ENCODE measurements around the gene PANK4.

GRCh38 chr1:2494323-2494693 is 32.1 kb downstream of the PANK4 start:
- no peak for TF ChIP-seq CTCF (conservative IDR thresholded peaks at IDR 0.05)
- TF ChIP-seq EZH2 (IDR thresholded peaks at IDR 0.05; ENCODE audit: low read depth) = no peak
